ENCODE data around the gene GAREM1. TPM values are rescaled to one million over a fixed set of nuclear protein-coding genes. Genes with fewer than 3 reads are reported as not detected.

Gene GAREM1
- polyA plus RNA-seq, 1 experiment: 0.37 TPM

DNA sequence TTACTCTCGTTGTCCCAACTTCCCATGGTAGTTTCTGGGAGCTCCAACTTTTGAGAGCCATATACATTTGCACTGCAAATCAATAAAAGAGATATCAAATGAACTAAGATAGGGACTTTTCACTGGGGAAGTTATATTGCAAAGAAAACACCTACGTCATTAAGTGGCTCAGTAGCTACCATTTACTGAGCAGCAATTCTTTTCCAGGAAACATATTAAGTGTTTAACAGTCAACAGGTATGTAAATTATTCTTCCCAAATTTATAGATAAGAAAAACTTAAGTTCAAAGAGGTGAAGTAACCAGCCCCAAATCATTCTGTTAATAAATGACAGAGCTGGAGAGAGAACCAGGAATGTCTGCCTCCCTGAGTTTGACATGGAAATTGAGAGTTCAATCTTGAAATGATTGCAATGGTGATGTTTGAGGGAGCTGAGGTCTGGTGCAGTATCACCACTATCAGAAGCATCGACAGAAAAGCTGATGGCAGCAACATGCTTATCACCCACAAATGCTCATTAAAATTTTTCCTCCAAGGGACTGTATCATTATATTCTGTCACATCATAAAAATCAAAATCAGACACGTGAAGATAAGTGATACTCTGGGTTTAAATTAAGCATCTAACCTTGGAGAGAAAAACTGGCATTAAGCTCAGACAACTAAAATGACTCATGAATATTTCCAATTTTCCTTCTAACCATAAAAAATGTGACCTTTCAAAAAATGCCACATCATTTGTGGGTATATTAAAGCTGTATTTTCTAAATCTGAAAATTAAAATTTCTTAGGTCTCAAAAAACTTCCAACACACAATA lies 43.4 kb downstream of the GAREM1 start:
- TF ChIP-seq, protein P1, sequence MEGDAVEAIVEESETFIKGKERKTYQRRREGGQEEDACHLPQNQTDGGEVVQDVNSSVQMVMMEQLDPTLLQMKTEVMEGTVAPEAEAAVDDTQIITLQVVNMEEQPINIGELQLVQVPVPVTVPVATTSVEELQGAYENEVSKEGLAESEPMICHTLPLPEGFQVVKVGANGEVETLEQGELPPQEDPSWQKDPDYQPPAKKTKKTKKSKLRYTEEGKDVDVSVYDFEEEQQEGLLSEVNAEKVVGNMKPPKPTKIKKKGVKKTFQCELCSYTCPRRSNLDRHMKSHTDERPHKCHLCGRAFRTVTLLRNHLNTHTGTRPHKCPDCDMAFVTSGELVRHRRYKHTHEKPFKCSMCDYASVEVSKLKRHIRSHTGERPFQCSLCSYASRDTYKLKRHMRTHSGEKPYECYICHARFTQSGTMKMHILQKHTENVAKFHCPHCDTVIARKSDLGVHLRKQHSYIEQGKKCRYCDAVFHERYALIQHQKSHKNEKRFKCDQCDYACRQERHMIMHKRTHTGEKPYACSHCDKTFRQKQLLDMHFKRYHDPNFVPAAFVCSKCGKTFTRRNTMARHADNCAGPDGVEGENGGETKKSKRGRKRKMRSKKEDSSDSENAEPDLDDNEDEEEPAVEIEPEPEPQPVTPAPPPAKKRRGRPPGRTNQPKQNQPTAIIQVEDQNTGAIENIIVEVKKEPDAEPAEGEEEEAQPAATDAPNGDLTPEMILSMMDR (IDR thresholded peaks at IDR 0.05; ENCODE audit: insufficient read depth, low read depth, low read length): no peak
- H3K36me3 ChIP-seq (ENCODE audit: control insufficient read depth, insufficient read depth, low read length): no peaks in the 10 kb centered on the region
- H3K27me3 ChIP-seq (ENCODE audit: control insufficient read depth, insufficient read depth, low read length): no peaks in the 10 kb centered on the region
- ChIA-PET CTCF (interaction anchor here (0.7 to 0.9 kb wide), 2 partner anchors 43 to 154 kb away, joined by 3 read pairs; partner anchors contain the start of gene GAREM1), POLR2A (no interaction called here)
- no peak overlapping the region for H3K4me3 ChIP-seq (ENCODE audit: low read depth, low read length)
- DNase-seq (ENCODE audit: low read depth): no peak

DNA sequence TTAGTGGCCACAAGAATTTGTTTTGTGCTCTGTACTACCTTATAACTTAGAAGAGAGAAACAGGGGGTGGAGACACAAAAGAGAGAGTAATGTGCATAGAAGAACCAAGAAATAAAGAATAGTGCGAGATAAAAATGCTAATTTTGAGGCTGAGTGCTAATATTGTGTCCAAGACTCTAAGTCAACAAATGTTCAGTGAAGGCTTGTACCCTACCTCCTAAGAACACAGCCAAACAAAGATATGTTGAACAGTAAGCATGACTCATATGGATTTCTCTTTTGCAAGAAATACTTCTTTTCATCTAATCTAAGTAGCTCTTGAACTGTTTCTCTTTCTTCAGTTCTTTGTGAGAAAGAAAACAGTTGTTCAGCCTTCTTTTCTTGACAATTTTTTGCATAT lies 45.2 kb downstream of the GAREM1 start:
- POLR2A ChIA-PET: no interaction called here

DNA sequence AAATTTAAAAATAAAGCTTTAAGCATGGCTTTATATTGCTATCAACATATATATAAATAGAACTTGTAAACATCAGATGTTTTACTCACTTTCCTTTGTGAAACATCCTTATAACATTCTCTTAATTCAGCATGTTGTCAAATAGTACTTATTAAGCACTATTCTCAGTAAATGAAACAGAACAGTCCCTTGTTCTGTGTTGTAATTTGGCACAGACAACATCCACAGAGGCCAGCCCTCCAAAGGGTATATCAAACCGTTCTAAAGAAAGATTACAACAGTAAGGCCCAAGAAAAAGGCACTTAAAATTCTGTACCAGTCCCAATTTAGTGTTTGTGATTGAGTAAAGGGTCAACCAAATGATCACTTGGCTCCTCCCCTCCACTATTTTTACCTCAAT lies 46.0 kb downstream of the GAREM1 start:
- H3K27me3 ChIP-seq (ENCODE audit: control insufficient read depth, insufficient read depth, low read length): no peaks in the 10 kb centered on the region
- no peak overlapping the region for H3K4me3 ChIP-seq (ENCODE audit: low read depth, low read length)
- ChIA-PET POLR2A (no interaction called here), CTCF (no interaction called here)
- no peaks in the 10 kb centered on the region for H3K36me3 ChIP-seq (ENCODE audit: control insufficient read depth, insufficient read depth, low read length)
- no peak for DNase-seq (ENCODE audit: low read depth)
- TF ChIP-seq, protein P1 (IDR thresholded peaks at IDR 0.05; ENCODE audit: insufficient read depth, low read depth, low read length): no peak

More for the DNA sequence above, 45.2 kb downstream of the GAREM1 start:
- Histone ChIP-seq H3K4me3 (ENCODE audit: low read depth, low read length) (no peak overlapping the region), H3K36me3 (ENCODE audit: control insufficient read depth, insufficient read depth, low read length) (no peaks in the 10 kb centered on the region), H3K27me3 (ENCODE audit: control insufficient read depth, insufficient read depth, low read length) (no peaks in the 10 kb centered on the region)
- TF ChIP-seq, protein P1 (IDR thresholded peaks at IDR 0.05; ENCODE audit: insufficient read depth, low read depth, low read length): no peak
- CTCF ChIA-PET: no interaction called here
- no peak for DNase-seq (ENCODE audit: low read depth)

DNA sequence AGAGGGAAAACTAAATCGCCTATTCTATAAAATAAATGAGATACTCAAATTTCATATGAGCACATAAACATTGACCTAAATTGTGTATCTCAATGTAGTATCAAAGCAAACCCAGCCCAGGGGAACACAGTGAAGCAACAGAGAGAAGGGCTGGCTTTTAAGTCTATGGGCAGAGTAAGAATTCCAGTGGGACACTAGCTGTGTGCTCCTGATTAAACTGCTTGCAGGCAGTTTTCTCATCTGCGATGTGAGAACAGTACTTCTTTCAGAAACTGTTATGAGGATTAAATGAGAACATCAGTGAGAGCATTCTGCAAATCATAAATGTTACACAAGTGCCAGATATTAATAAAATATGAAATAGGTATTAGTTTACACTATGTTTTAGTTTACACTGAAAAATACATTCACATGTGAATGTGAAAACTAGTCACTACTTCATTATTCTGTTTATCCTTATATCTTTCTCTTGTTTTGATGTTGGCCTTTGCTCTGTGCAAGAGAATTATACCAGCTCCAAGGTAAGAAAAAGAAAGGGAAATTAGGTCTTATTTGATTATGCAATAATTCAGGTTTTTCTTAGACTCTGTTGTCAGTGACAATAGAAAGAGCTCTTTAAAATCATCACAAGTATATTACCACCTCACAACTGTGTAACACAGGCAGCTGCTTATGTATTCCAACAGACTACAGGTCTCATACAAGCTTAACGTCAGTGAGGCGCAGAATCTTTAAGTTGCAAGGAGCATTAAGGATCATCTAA lies 47.5 kb downstream of the GAREM1 start:
- DNase-seq (ENCODE audit: low read depth): no peak
- ChIA-PET CTCF (no interaction called here), POLR2A (no interaction called here)
- Histone ChIP-seq H3K27me3 (ENCODE audit: control insufficient read depth, insufficient read depth, low read length) (no peaks in the 10 kb centered on the region), H3K36me3 (ENCODE audit: control insufficient read depth, insufficient read depth, low read length) (no peaks in the 10 kb centered on the region), H3K4me3 (ENCODE audit: low read depth, low read length) (no peak overlapping the region)
- TF ChIP-seq, protein P1 (IDR thresholded peaks at IDR 0.05; ENCODE audit: insufficient read depth, low read depth, low read length): no peak

DNA sequence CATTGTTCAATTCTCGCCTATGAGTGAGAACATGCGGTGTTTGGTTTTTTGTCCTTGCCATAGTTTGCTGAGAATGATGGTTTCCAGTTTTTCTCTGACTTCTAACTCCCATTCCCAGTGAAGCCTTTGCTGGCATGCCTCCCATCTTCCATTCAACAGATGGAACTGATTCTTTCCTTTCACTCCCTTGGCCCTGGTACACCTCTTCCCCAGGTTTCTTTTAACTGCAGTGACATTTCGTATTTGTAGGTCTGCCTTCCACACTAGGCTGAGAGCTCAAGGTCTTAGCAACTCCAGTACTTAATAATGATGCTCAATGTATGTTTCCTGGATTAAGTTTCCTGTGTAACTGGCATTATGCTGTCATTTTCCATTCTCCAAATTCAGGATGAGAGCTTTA lies 48.5 kb downstream of the GAREM1 start:
- CTCF ChIA-PET: interaction anchor here (1.0 kb wide), 1 partner anchor 14 kb away, joined by 4 read pairs; no protein-coding TSS in a partner anchor

More for the DNA sequence above, 48.5 kb downstream of the GAREM1 start:
- TF ChIP-seq, protein P1 (IDR thresholded peaks at IDR 0.05; ENCODE audit: insufficient read depth, low read depth, low read length): no peak
- POLR2A ChIA-PET: no interaction called here
- DNase-seq (ENCODE audit: low read depth): no peak
- H3K27me3 ChIP-seq (ENCODE audit: control insufficient read depth, insufficient read depth, low read length): no peaks in the 10 kb centered on the region
- H3K4me3 ChIP-seq (ENCODE audit: low read depth, low read length): no peak overlapping the region
- no peaks in the 10 kb centered on the region for H3K36me3 ChIP-seq (ENCODE audit: control insufficient read depth, insufficient read depth, low read length)

All from BJ (cell line).